ENCODE measurements around the gene HNRNPA1. TPM values are rescaled to one million over a fixed set of nuclear protein-coding genes. Genes with fewer than 3 reads are reported as not detected.
"Not testable (repeated sequence)": the region's sequence is repeated elsewhere in the genome, so short reads cannot be mapped to it uniquely, and the experiment has no call there.

HNRNPA1 gene
- total RNA-seq, 2 experiments from 2014 or later, result 1,520 to 1,553 TPM

- ATAC-seq (peak; percentile 99), DNase-seq (peak; percentile 98)
- H3K4me3 Mint-ChIP-seq, result peak within 1 kb of the TSS; percentile 97
- H3K27me3 Mint-ChIP-seq (ENCODE audit: low read depth), result no peaks in the 10 kb centered on the region
- ChIA-PET CTCF (interaction anchor here (0.6 to 4.5 kb wide), 41 partner anchors 11 to 173 kb away, joined by 3 to 105 read pairs (median 6); partner anchors contain the start of genes CBX5, HNRNPA1, NCKAP1L and NFE2), POLR2A (interaction anchor here (0.8 to 2.4 kb wide), 6 partner anchors 9 to 44 kb away, joined by 3 to 24 read pairs (median 4); partner anchors contain the start of genes CBX5 and HNRNPA1)
- peak within 1 kb of the TSS; percentile 92 for H3K27ac Mint-ChIP-seq
- H3K4me1 Mint-ChIP-seq (ENCODE audit: low read depth), result peaks cover 38% of the 10 kb centered on the region
- no peaks in the 10 kb centered on the region for H3K9me3 Mint-ChIP-seq (ENCODE audit: insufficient read depth)
- H3K36me3 Mint-ChIP-seq (ENCODE audit: low read depth), result peaks cover 8% of the 10 kb centered on the region
Observed at GRCh38 chr12:54324617-54325441, 44.3 kb downstream of the HNRNPA1 start, which contains the start of gene COPZ1. Gene COPZ1 (plus strand): TSS chr12:54325131. CDS start chr12:54325164, 33 bp downstream.

DNA sequence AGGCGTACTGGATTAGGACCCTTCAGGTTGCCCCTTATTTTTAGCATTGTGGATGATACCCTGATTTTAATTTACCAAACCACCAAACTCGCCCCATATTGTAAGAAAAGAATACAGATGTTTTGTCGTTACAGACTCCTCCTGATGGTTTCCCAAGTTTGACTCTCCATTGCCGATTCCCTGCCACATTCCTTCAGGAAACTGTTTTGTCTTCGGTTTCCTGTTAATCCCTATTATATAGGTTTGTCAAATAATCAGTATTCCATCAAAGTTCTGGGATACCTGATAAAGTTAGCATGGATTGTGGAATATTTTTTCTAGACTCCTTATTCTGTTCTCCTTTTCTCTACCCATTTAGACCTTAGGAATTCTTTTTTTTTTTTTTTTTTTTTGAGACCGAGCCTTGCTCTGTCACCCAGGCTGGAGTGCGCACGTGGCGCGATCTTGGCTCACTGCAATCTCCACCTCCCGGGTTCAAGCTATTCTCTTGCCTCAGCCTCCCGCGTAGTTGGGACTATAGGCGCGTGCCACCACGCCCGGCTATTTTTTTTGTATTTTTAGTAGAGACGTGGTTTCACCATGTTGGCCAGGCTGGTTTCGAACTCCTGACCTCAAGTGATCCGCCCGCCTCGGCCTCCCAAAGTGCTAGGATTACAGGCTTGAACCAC, 45.0 kb downstream of the HNRNPA1 start:
- POLR2A ChIA-PET, result interaction anchor here (0.8 to 2.4 kb wide), 6 partner anchors 9 to 45 kb away, joined by 3 to 24 read pairs (median 4); partner anchors contain the start of genes CBX5 and HNRNPA1
- not testable (repeated sequence) for H3K27me3 Mint-ChIP-seq (ENCODE audit: low read depth); ATAC-seq; H3K36me3 Mint-ChIP-seq (ENCODE audit: low read depth); H3K9me3 Mint-ChIP-seq (ENCODE audit: insufficient read depth); DNase-seq
- CTCF ChIA-PET, result interaction anchor here (0.6 to 4.5 kb wide), 38 partner anchors 10 to 172 kb away, joined by 3 to 105 read pairs (median 6); partner anchors contain the start of genes CBX5, HNRNPA1, NCKAP1L and NFE2
- Mint-ChIP-seq H3K4me1 (ENCODE audit: low read depth) (peaks cover 44% of the 10 kb centered on the region), H3K4me3 (peak overlapping the region; percentile 97), H3K27ac (peak overlapping the region; percentile 92)

DNA sequence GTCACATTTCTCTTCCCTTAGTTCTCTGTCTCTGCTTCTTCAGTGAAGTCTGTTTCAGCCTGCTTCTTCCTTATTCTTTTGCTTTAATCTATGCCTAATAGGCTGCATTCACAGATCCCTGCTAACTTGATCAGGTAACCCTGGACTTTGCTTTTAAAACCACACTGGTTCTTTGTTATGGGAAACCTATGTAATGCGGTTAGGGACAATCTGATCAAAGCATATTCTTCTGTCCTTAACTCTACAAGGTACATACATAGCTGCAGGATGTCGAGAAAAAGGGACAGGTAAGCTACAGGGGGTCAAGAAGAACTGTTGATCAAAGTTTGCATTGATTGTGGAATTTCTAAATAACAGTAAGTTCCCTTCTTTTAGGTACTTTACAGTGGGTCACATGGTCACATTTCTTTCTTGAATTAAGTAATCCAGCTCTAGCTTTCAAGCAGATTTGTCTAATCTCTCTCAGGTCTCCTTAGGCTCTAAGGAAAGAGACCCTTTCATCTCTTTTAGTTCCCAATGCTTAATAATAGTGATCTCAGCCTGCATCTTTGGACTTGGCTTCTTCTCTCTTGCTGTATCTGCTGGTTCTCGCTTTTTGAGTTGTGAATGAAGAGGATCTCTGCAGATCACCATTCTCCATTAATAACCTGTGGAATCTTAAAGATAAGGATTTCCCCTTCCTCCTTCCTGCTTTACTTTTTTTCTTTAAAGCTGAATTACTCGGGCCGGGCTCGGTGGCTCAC, 48.2 kb downstream of the HNRNPA1 start:
- Mint-ChIP-seq H3K4me3 (no peak overlapping the region), H3K27me3 (ENCODE audit: low read depth) (no peaks in the 10 kb centered on the region), H3K27ac (peak overlapping the region; percentile 41), H3K36me3 (ENCODE audit: low read depth) (peaks cover 16% of the 10 kb centered on the region), H3K9me3 (ENCODE audit: insufficient read depth) (no peaks in the 10 kb centered on the region), H3K4me1 (ENCODE audit: low read depth) (peaks cover 61% of the 10 kb centered on the region)
- ChIA-PET CTCF (interaction anchor here (1.0 to 2.1 kb wide), 7 partner anchors 8 to 96 kb away, joined by 3 to 9 read pairs (median 3); no protein-coding TSS in a partner anchor), POLR2A (interaction anchor here (0.6 kb wide), 1 partner anchor 48 kb away, joined by 5 read pairs; the partner anchor contains the start of gene HNRNPA1)
- ATAC-seq (no peak), DNase-seq (no peak)

DNA sequence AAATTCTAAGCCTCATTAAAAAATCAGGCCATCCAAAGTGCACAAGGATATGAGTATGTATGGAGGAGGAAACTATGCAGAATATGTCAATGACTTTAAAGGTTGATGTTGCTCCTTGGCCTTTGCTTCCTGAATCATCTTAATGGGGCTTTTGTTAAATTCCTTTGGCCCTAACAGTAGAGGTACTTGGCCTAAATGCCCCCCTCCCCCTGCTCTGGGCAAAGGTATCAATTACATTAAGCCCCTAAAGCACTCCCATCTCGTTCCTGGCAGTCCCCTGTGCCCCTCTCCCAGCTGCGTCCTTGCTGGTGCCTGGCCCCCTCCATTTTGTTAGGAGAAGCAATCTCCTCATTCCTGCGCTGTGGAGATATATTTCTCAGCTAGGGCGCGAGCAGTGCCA, 49.2 kb downstream of the HNRNPA1 start:
- Mint-ChIP-seq H3K4me3 (no peak overlapping the region), H3K9me3 (ENCODE audit: insufficient read depth) (no peaks in the 10 kb centered on the region), H3K27ac (peak overlapping the region; percentile 58), H3K36me3 (ENCODE audit: low read depth) (peaks cover 16% of the 10 kb centered on the region), H3K4me1 (ENCODE audit: low read depth) (peaks cover 58% of the 10 kb centered on the region), H3K27me3 (ENCODE audit: low read depth) (no peaks in the 10 kb centered on the region)
- no peak for DNase-seq
- ChIA-PET CTCF (interaction anchor here (0.7 to 1.6 kb wide), 3 partner anchors 7 to 115 kb away, joined by 3 to 6 read pairs (median 3); no protein-coding TSS in a partner anchor), POLR2A (interaction anchor here (0.6 to 0.7 kb wide), 2 partner anchors 43 to 49 kb away, joined by 3 to 5 read pairs; partner anchors contain the start of gene HNRNPA1)
- ATAC-seq, result no peak

GRCh38 chr12:54330442-54330841, 49.9 kb downstream of the HNRNPA1 start:
- ChIA-PET CTCF (interaction anchor here (0.7 to 1.6 kb wide), 3 partner anchors 37 to 116 kb away, joined by 3 to 6 read pairs (median 3); no protein-coding TSS in a partner anchor), POLR2A (interaction anchor here (0.7 to 1.2 kb wide), 2 partner anchors 44 to 50 kb away, joined by 3 to 4 read pairs; partner anchors contain the start of gene CBX5)
- Mint-ChIP-seq H3K27me3 (ENCODE audit: low read depth) (no peaks in the 10 kb centered on the region), H3K4me3 (no peak overlapping the region), H3K27ac (peak overlapping the region; percentile 82), H3K4me1 (ENCODE audit: low read depth) (peaks cover 53% of the 10 kb centered on the region), H3K9me3 (ENCODE audit: insufficient read depth) (no peaks in the 10 kb centered on the region), H3K36me3 (ENCODE audit: low read depth) (peaks cover 10% of the 10 kb centered on the region)
- ATAC-seq, result no peak
- DNase-seq, result no peak

GRCh38 chr12:54331461-54331860, 50.9 kb downstream of the HNRNPA1 start:
- Mint-ChIP-seq H3K4me3 (no peak overlapping the region), H3K9me3 (ENCODE audit: insufficient read depth) (no peaks in the 10 kb centered on the region), H3K27ac (peak overlapping the region; percentile 82), H3K27me3 (ENCODE audit: low read depth) (no peaks in the 10 kb centered on the region), H3K4me1 (ENCODE audit: low read depth) (peaks cover 49% of the 10 kb centered on the region), H3K36me3 (ENCODE audit: low read depth) (peaks cover 10% of the 10 kb centered on the region)
- POLR2A ChIA-PET, result interaction anchor here (1.2 kb wide), 1 partner anchor 51 kb away, joined by 4 read pairs; the partner anchor contains the start of gene CBX5
- DNase-seq, result no peak
- CTCF ChIA-PET, result interaction anchor here (0.8 to 1.3 kb wide), 5 partner anchors 25 to 80 kb away, joined by 3 read pairs; no protein-coding TSS in a partner anchor
- ATAC-seq, result no peak

GRCh38 chr12:54333420-54334034, 53.0 kb downstream of the HNRNPA1 start:
- ATAC-seq (no peak), DNase-seq (no peak)
- POLR2A ChIA-PET, result interaction anchor here (0.9 kb wide), 1 partner anchor 52 kb away, joined by 3 read pairs; no protein-coding TSS in a partner anchor
- no peak overlapping the region for H3K27ac Mint-ChIP-seq
- no peaks in the 10 kb centered on the region for H3K27me3 Mint-ChIP-seq (ENCODE audit: low read depth)
- no peak overlapping the region for H3K4me3 Mint-ChIP-seq
- H3K4me1 Mint-ChIP-seq (ENCODE audit: low read depth), result peaks cover 37% of the 10 kb centered on the region
- H3K9me3 Mint-ChIP-seq (ENCODE audit: insufficient read depth), result no peaks in the 10 kb centered on the region
- CTCF ChIA-PET, result interaction anchor here (0.8 to 7.4 kb wide), 9 partner anchors 8 to 82 kb away, joined by 3 to 105 read pairs (median 39); partner anchors contain the start of gene COPZ1
- peaks cover 8% of the 10 kb centered on the region for H3K36me3 Mint-ChIP-seq (ENCODE audit: low read depth)

Other genes with a start within 250 kb of the HNRNPA1 start
- not detected for gene HOXC5, start 247.7 kb upstream of the HNRNPA1 start, total RNA-seq
- 1 to 10 TPM; 1.1 to 1.3 TPM for gene HOXC4, start 226.9 kb upstream of the HNRNPA1 start, total RNA-seq
- 10 to 100 TPM; 21.5 to 22.8 TPM for gene SMUG1, start 91.7 kb upstream of the HNRNPA1 start, total RNA-seq
- gene CBX5, start 604 bp upstream of the HNRNPA1 start, total RNA-seq, result 100 to 1,000 TPM; 145 to 148 TPM
- not detected for gene NFE2, start 20.3 kb downstream of the HNRNPA1 start, total RNA-seq
- gene COPZ1, start 44.4 kb downstream of the HNRNPA1 start, total RNA-seq, result 100 to 1,000 TPM; 105 to 112 TPM
- gene GPR84, start 83.8 kb downstream of the HNRNPA1 start, total RNA-seq, result under 1 TPM; 0.32 to 0.57 TPM
- gene ZNF385A, start 104.0 kb downstream of the HNRNPA1 start, total RNA-seq, result under 1 TPM; 0.55 to 0.74 TPM
- gene ITGA5, start 138.5 kb downstream of the HNRNPA1 start, total RNA-seq, result 10 to 100 TPM; 65.0 to 69.1 TPM
- gene GTSF1, start 192.9 kb downstream of the HNRNPA1 start, total RNA-seq, result 10 to 100 TPM; 11.8 to 12.7 TPM
- gene NCKAP1L, start 217.0 kb downstream of the HNRNPA1 start, total RNA-seq, result 100 to 1,000 TPM; 141 to 143 TPM